H1 (cell line): ENCODE measurements around the gene SLC12A8. TPM values are rescaled to one million over a fixed set of nuclear protein-coding genes. Genes with fewer than 3 reads are reported as not detected.

ENCODE experiments used
- ASH2L ChIP-seq: fragments of 200-600, 300-600 bp; sonication (generic); IDR thresholded peaks from one replicate; pipeline ENCODE4 v1.7.1; 2017; ENCODE audit warnings: low read length
- BACH1 ChIP-seq: IDR thresholded peaks from 2 replicates; pipeline ENCODE4 v1.6.1; 2012; ENCODE audit warnings: low read length, improper control_type of control experiment
- HDAC6 ChIP-seq: IDR thresholded peaks from one replicate; pipeline ENCODE4 v1.7.1; 2012; ENCODE audit warnings: low read depth, mild to moderate bottlenecking, inconsistent platforms, low read length, moderate library complexity
- JUND ChIP-seq: IDR thresholded peaks from 2 replicates; pipeline ENCODE4 v1.6.1; 2011; ENCODE audit warnings: mild to moderate bottlenecking, improper control_type of control experiment, low read length
- POLR2A ChIP-seq, 2 experiments: IDR thresholded peaks; 1 replicate in 1 of 2; 2 replicates in 1 of 2; pipeline ENCODE4 v1.6.1; 2011; ENCODE audit warnings: low read depth in 2 of 2, low read length in 2 of 2, mild to moderate bottlenecking in 2 of 2; ENCODE audit errors: control extremely low read depth in 1 of 2
- POLR2AphosphoS5 ChIP-seq: IDR thresholded peaks from 2 replicates; pipeline ENCODE4 v1.6.1; 2011; ENCODE audit warnings: low read depth, low read length
- POU5F1 ChIP-seq: IDR thresholded peaks from 2 replicates; pipeline ENCODE4 v1.6.1; 2011; ENCODE audit warnings: low read depth, mild to moderate bottlenecking, low read length, moderate library complexity
- RBBP5 ChIP-seq: IDR thresholded peaks from 2 replicates; pipeline ENCODE4 v1.7.1; 2012; ENCODE audit warnings: low read depth, mild to moderate bottlenecking, inconsistent platforms, low read length, moderate library complexity, borderline replicate concordance
- SP1 ChIP-seq: IDR thresholded peaks from 2 replicates; pipeline ENCODE4 v1.6.1; 2011; ENCODE audit warnings: low read depth, low read length
- SUZ12 ChIP-seq: fragments of 200-600 bp; sonication (generic); IDR thresholded peaks from 2 replicates; pipeline ENCODE4 v1.6.1; 2012; ENCODE audit warnings: mild to moderate bottlenecking, inconsistent platforms, low read length, moderate library complexity, mixed read lengths
- TCF12 ChIP-seq: IDR thresholded peaks from 2 replicates; pipeline ENCODE4 v1.6.1; 2011; ENCODE audit warnings: low read depth, mild to moderate bottlenecking, low read length
- polyA plus RNA-seq, 7 experiments: library from polyadenylated mRNA; depleted of rRNA in 3 of 7; stranded (reverse) in 5 of 7; unstranded in 2 of 7; fragments of >200 nt in 5 of 7; fragments of 200-250 nt in 2 of 7; gene quantifications; 1 replicate in 5 of 7; 2 replicates in 1 of 7; 4 replicates in 1 of 7; pipeline versions ENCODE4 v1.2.1 to v1.2.3, GENCODE V29; 2011 to 2013; ENCODE audit warnings: missing spikeins in 2 of 7, mixed read lengths in 2 of 7
- total RNA-seq: library from RNA; stranded (reverse); fragmentation: NEBNext Ultra II Directional; extraction: Animal tissue kit (Norgen Biotek cat#: 25700); gene quantifications from 2 replicates; pipeline ENCODE4 v1.2.1, GENCODE V29; 2021
- TF ChIP-seq, protein P1 (sequence below): fragments of 300-600 bp; sonication (generic); IDR thresholded peaks from 2 replicates; pipeline ENCODE4 v1.7.1; 2012; ENCODE audit warnings: low read length, moderate library complexity, mild to moderate bottlenecking, inconsistent platforms; ENCODE audit not compliant: insufficient replicate concordance

SLC12A8 gene
- total and polyA plus RNA-seq, 2 of the 8 experiments (the other 6 are each of a cell fraction or from before 2014, with no cell fraction given), result 13.7 to 14.4 TPM

DNA sequence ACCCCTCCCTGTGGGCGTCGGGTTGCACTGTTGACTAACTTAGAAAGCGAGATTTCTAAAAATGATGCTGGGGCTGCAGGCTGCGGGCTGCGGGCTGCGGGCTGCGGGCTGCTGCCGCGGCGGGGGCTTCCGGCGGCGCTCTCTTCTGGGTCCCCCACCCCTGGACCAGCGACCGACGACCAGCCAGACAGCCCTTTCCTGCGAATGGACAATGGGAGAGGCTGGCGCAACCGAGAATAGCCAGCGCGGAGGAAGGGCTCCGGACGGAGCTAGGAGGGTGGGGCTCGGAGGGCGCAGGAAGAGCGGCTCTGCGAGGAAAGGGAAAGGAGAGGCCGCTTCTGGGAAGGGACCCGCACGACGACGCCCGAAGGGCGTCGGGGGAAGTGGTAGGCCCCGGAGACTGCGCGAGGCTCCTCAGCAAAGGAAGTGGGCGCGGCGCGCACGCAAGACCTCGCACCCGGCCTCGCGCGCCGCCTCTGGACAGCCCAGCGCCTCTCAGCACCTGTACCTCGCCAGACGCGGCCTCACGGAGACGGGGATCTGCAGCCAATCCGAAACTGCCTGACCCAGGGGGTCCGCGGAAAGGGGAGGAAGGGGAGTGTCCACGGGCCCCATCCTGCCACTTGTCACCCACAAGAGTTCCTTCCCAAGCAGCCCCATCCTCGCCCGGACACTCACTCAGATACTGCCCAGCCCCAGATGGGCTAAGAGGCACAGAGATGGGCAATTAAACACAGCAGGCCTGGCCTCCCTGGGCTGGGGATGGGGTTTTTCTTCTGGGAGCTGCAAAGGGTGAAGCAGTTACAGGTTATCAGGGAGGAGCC, 70.7 kb downstream of the SLC12A8 start (continued):
- TF ChIP-seq, protein P1, sequence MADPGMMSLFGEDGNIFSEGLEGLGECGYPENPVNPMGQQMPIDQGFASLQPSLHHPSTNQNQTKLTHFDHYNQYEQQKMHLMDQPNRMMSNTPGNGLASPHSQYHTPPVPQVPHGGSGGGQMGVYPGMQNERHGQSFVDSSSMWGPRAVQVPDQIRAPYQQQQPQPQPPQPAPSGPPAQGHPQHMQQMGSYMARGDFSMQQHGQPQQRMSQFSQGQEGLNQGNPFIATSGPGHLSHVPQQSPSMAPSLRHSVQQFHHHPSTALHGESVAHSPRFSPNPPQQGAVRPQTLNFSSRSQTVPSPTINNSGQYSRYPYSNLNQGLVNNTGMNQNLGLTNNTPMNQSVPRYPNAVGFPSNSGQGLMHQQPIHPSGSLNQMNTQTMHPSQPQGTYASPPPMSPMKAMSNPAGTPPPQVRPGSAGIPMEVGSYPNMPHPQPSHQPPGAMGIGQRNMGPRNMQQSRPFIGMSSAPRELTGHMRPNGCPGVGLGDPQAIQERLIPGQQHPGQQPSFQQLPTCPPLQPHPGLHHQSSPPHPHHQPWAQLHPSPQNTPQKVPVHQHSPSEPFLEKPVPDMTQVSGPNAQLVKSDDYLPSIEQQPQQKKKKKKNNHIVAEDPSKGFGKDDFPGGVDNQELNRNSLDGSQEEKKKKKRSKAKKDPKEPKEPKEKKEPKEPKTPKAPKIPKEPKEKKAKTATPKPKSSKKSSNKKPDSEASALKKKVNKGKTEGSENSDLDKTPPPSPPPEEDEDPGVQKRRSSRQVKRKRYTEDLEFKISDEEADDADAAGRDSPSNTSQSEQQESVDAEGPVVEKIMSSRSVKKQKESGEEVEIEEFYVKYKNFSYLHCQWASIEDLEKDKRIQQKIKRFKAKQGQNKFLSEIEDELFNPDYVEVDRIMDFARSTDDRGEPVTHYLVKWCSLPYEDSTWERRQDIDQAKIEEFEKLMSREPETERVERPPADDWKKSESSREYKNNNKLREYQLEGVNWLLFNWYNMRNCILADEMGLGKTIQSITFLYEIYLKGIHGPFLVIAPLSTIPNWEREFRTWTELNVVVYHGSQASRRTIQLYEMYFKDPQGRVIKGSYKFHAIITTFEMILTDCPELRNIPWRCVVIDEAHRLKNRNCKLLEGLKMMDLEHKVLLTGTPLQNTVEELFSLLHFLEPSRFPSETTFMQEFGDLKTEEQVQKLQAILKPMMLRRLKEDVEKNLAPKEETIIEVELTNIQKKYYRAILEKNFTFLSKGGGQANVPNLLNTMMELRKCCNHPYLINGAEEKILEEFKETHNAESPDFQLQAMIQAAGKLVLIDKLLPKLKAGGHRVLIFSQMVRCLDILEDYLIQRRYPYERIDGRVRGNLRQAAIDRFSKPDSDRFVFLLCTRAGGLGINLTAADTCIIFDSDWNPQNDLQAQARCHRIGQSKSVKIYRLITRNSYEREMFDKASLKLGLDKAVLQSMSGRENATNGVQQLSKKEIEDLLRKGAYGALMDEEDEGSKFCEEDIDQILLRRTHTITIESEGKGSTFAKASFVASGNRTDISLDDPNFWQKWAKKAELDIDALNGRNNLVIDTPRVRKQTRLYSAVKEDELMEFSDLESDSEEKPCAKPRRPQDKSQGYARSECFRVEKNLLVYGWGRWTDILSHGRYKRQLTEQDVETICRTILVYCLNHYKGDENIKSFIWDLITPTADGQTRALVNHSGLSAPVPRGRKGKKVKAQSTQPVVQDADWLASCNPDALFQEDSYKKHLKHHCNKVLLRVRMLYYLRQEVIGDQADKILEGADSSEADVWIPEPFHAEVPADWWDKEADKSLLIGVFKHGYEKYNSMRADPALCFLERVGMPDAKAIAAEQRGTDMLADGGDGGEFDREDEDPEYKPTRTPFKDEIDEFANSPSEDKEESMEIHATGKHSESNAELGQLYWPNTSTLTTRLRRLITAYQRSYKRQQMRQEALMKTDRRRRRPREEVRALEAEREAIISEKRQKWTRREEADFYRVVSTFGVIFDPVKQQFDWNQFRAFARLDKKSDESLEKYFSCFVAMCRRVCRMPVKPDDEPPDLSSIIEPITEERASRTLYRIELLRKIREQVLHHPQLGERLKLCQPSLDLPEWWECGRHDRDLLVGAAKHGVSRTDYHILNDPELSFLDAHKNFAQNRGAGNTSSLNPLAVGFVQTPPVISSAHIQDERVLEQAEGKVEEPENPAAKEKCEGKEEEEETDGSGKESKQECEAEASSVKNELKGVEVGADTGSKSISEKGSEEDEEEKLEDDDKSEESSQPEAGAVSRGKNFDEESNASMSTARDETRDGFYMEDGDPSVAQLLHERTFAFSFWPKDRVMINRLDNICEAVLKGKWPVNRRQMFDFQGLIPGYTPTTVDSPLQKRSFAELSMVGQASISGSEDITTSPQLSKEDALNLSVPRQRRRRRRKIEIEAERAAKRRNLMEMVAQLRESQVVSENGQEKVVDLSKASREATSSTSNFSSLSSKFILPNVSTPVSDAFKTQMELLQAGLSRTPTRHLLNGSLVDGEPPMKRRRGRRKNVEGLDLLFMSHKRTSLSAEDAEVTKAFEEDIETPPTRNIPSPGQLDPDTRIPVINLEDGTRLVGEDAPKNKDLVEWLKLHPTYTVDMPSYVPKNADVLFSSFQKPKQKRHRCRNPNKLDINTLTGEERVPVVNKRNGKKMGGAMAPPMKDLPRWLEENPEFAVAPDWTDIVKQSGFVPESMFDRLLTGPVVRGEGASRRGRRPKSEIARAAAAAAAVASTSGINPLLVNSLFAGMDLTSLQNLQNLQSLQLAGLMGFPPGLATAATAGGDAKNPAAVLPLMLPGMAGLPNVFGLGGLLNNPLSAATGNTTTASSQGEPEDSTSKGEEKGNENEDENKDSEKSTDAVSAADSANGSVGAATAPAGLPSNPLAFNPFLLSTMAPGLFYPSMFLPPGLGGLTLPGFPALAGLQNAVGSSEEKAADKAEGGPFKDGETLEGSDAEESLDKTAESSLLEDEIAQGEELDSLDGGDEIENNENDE, result no peak
- TF ChIP-seq POLR2AphosphoS5 (no peak), POLR2A (IDR thresholded peaks at IDR 0.05; ENCODE audit: control extremely low read depth in 1 of 2, low read depth in 2 of 2, low read length in 2 of 2) (no peak), BACH1 (peak; percentile 31; the same call in 1 of the 2 replicates), POU5F1 (no peak), SUZ12 (peak; percentile 56; the same call in 1 of the 2 replicates), RBBP5 (peak; percentile 60; the same call in 1 of the 2 replicates), TCF12 (no peak), SP1 (no peak), HDAC6 (no peak), ASH2L (peak; percentile 56), JUND (no peak)
